GM18907 (cell line): Measurements from ENCODE around the gene GPAM.
A peak's percentile ranks its signal among the peaks of the same experiment; 100 is the strongest.
"Not testable (repeated sequence)": the region's sequence is repeated elsewhere in the genome, so short reads cannot be mapped to it uniquely, and the experiment has no call there.

Source experiments
- ATAC-seq: cut with Tn5 transposase; IDR thresholded peaks from one replicate; pipeline ENCODE4 v1.9.1; 2021; ENCODE audit warnings: mild to moderate bottlenecking, moderate library complexity; ENCODE audit not compliant: unreplicated experiment

Gene GPAM

DNA sequence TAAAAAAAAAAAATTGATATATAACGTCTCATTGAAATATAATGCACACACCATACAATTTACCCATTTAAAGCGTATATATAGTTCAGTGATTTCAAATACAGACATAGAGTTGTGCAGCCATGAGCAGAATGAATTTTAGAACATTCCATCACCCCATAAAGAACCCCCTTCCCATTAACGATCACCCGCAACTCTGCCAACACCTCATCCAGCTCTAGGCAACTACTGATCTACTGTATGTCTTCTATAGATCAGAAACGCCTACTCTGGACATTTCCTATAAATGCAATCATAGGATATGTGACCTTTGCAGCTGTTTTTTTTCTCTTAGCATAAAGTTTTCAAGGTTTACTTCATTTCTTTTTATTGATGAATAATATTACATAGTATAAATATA lies 33.4 kb upstream of the GPAM start:
- no peak for ATAC-seq

DNA sequence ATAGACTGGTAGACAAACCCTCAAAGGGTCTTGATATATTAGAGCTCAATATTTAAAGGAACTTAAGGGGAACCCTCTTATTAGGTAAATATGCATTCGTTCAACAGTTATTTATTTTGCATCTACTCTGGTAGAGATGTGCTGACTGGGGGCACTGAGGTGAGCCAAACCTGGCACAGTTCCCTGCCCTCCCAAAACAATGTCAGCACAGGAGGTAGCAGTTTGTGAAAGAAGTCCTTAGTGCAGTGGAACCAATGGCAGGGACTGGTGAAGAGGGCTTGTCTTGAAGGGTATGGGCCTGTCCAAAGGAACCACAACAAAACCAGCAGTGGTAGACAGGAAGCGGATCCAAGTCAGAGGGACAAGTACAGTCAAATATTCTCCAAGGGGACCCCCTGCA lies 32.6 kb upstream of the GPAM start:
- no peak for ATAC-seq

DNA sequence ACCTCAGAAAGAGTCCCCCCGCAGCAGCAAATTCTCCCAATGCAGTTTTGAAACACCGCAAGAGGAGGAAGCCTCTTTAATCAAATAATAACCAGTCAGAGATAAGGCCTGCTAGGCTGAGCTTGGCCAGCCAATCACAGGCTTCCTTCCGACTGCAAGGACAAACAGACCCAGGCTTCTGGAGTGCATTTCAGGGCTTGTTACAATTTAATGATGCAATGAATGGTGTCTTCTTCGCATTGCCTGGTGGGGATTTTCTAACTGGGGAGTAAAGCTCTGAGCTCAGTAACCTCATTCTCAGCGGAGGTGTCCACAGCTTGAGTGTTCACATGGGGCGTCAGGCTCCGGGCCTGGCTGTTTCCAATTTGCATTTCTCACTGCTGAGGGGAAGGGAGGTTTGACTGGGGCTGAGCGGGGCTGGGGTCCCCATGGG lies 31.8 kb upstream of the GPAM start:
- ATAC-seq = no peak

DNA sequence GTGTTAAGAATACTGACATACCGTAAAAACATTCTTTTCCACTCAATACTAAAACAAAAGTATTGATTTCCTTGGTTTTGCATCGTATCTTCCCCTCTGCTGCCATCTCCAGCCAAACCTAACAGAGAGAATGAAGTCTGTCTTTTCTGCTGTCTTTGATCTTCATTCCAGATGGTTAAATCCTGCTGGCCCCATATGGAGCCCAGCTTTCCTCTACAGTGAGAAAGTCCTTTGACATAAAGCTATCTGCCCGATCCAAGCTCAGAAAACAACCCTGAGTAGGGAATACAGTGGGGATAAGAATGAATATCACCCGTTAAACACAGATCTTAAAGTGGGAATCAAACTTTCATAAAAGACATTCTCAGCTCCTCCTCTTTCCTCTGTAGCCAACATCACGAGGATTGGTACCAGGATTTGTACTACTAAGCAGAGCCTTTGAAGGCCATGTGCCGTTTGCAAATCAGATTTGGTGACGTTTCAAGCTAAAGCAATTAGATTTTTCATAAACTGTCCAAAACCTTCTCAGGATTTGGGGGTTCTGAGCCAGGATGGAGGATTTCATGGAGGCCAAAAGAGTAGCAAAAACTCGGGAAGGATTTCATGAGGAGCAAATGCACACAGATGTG lies 30.8 kb upstream of the GPAM start:
- no peak for ATAC-seq

DNA sequence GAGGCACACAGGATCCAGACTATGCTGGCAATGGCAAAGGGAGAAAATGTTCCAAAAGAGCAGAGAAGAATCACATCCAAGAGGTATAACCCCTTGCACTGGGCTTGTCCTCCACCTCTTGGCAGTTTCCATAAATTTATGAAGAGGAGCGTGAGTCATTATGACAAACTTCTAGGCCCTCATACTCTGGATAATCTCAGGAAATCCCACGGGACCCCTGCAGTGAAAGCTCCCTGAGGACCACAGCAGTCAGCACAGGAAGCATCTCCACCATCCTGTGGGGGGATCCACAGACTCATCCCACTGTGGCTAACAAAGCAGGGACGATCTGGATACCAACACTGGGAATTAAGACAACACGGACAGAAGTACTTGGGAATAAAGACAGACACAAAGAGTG lies 30.3 kb upstream of the GPAM start:
- no peak for ATAC-seq

DNA sequence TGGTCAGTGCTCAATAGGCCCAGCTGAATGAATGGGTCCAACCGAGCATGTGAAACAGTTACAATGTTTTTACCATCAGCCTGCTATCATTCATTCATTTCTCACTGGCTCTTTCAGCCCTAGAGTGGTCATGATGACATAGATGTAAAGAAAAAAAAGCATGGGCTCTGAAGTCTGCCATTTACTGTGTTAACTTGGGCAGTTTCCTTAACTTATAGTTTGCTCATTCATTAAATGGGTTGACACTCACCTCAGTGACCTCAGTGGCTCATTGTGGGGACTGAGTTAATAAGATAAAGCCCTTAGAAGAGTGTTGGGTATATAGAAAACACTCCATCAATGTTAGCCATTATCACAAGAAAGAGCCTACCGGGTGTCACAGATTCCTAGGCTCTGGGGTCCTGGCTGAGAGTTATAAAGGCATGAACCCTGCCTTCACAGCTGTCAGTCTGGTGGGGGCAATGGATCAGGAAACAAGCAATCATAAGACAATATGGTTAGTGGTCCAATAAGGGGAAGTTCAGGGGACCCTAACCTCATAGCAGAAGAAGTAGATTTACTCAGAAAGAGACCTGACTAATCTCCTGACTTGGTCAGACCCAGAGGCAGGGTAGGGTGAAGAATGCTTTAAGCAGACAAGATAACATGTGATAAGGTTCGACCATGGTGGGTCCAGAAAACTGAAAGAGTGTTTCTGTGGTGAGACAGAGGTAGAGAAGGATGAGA lies 29.7 kb upstream of the GPAM start:
- ATAC-seq = peak; percentile 72

DNA sequence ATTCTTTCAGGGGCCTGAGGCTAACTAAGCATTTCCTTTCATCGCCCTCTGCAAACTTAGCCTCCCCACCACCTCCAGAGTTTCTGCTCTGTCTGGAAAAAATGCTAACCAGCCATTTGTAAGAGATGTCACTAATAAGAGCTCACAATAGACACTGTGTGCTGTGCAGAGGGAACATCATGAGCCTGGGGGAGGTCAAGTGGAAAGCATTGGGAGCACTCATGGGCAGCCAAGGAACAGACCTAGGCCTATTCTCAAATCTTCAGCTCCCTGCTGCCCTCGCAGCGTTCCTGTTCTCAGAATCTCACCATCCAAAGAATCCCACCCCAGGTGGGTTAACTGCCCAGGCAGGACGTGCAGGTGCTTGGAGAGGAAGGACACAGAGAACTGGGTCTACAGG lies 27.1 kb upstream of the GPAM start:
- ATAC-seq = no peak

DNA sequence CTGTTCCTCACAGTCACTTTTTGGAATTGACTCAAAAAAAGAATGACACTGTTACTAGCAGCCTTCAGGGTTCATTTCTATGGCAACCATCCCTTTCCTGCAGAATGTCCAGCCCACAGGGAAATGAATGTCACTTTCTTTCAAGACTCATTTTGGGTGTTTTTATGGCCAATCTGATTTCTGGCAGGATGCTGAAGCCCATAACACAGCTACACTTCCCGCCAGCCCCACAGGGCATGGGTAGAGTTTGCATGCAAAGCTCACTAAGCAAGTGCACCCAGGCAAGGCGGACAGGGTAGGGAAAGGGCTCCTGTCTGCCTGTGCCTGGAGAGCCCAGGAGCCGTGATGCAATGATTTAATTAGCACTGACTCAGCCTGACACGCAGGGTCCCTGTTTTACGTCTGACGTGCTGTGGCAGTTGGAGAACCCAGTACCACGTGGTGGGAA lies 26.1 kb upstream of the GPAM start:
- ATAC-seq = no peak

DNA sequence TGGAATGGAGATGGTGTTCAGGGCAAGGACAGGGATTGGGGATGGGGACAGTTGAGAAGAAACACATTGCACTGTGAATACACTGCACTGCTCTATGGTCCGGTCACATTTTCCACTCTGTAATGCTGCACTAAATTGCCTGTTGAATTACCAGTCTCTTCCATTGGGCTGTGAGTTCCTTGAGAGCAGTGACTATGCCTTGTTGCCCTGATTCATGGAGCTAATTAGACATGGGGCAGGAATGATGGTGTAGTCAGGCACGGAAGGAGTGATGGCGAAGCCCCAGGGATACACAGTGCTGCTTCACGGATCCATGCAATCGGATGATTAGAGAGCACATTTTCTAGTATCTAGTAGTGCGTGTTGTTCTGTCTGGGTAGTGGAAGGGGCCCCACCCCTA lies 25.4 kb upstream of the GPAM start:
- ATAC-seq = no peak

DNA sequence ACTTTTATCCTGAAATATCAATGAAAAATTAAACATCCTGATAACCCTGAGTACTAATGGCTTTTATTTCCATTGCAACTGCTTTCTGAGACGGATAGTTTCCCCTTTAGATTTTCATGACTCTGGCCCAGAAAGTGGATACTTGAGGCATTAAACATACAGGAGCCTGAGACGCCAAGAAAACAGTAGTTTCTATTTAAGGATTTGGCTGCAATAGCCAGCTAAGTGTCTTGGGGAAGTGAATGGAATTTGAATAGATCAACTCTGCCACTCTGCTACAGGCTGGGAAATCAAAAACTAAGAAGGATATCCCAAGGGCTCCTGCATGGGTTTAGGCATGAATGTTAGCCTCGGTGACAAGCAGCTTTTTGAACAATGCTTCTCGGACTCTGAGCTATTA lies 24.7 kb upstream of the GPAM start:
- ATAC-seq = no peak

DNA sequence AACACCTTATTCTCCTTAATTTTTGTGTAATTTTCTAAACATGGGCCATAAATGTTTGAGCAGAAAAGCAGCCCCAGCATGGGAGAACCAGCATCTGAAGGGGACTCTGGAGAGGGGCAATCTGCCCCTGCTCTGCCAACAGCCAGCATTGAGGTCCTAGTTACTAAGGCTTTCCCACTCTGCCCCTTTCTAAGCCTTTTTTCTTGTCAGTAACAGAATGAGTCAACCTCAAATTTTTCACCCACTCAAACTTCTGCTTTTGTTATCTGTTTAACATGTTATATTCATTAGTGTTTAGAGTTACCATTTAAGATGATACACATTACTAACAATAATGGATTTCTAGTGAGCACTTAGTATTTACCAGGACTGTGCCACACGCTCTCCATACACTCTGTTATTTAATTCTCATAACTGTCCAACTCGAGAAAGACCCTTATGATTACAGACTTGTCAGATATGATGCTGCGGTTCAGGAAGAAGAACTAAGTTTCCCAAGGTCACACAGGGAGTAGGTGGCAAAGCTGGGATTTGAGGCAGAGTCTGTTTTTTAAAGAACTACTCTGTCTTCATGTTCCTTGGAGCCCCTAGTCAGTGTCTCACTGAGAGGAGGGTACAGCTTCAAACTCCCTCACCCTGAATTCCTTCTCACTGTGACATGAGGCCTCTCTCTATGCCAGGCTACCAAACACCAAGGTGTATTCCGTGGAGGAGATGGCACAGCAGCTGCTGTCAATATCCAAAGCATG lies 19.9 kb upstream of the GPAM start:
- peak; percentile 78 for ATAC-seq

DNA sequence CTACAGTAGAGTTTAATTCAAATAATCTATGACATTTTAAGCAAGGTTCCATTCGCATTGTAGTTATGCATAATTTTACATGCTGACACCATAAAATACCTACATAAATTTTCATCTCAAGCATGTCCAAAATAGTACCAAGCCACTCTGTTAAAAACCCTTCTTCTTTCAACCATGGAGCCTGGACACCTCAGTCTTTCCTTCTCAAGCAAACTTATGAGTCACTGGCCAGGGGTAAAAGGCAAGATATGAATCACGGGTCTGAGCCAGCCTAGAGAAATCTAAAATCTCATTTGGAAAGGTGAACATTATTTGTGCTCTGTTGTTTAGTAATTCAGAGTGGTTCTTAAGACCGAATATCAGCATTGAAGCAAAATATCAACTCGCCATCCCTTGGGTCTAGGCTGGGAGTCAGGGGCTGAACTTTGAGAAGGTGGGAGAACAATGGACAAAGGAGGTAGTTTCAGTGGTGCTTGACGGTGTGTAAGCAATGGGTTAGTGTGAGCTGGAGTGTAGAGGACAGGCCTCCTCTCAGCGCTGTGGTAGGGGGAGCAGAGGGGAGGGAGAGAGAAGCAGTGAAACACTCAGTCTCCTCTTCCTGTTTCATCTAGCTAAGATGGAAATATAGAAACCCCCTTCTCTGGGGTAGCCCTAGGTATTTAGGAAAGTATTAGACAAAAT lies 19.1 kb upstream of the GPAM start:
- peak; percentile 90 for ATAC-seq

DNA sequence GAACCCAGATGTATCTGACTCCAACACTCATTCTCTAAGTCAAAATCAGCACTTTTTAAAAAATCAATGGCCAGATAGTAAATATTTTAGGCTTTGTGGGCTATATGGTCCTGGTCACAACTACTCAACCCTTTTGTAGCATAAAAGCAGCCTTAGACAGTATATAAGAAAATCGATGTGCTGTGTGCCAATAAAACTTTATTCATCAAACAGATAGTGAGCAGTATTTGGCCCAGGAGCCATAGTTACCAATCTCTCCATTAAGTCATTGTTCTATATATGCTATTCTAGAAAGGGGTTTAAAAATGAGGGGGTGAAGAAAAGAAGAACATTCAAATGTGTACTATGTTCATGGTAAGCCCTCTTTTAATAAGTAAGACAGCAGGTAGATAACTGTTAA lies 18.5 kb upstream of the GPAM start:
- ATAC-seq = no peak

DNA sequence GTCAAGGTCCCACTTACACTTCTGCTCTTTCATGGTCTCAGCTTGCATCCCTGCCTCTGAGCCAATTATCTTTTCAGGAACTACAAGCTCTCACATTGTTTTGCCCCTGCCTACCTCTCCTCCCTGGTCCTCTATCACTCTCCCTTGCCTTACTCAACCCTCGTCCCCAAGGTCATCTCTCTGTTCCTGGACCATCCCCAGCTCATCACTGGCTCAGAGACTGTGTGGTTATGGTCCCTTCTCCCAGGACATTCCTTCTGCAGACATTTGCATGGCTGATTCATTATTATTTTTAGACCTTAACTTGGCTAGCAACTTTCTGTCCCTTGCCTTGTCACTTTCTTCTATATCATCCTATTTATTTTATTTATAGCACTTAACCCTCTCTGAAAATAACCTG lies 17.8 kb upstream of the GPAM start:
- no peak for ATAC-seq

DNA sequence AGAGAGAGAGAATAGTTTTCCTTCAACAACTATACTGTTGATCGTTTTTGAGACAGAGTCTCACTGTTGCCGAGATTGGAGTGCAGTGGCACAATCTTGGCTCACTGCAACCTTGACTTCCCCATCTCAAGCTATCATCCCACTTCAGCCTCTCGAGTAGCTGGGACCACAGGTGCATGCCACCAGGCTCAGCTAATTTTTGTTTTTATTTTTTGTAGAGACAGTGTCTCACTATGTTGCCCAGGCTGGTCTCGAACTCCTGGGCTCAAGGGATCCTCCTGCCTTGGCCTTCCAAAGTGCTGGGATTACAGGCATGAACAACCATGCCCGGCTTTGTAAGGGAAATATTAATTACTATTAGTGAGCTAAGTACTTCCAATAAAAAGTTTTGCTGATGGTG lies 16.7 kb upstream of the GPAM start:
- ATAC-seq = not testable (repeated sequence)

DNA sequence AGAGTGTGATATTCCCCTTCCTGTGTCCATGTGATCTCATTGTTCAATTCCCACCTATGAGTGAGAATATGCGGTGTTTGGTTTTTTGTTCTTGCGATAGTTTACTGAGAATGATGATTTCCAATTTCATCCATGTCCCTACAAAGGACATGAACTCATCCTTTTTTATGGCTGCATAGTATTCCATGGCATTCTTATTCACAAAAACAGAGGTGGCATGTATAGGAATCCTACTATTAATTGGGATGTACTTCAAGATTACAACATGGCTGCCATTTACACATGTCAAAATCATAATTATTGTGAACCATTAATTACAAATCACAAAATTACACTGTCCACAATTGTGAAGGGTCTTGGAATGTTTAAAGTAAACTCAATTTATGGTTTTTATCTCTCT lies 14.1 kb upstream of the GPAM start:
- not testable (repeated sequence) for ATAC-seq

DNA sequence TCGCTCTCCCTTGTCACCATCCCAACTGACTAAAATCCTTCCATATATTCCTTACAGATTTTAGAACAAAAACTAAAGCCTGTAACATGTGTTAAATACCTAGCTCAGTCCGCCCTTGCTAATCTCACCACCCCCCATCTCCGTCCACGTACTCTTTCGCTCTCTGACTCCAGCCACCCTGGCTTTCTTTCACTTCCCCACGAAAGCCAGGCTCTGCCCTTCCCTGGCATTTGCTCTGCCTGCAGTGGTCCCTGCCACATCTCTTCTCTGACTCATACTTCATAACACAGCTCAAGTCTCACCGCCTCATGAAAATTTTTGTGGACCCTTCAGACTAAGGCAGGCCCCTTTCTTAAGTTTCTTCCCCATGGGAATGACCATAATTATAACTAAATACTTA lies 11.7 kb upstream of the GPAM start:
- no peak for ATAC-seq

DNA sequence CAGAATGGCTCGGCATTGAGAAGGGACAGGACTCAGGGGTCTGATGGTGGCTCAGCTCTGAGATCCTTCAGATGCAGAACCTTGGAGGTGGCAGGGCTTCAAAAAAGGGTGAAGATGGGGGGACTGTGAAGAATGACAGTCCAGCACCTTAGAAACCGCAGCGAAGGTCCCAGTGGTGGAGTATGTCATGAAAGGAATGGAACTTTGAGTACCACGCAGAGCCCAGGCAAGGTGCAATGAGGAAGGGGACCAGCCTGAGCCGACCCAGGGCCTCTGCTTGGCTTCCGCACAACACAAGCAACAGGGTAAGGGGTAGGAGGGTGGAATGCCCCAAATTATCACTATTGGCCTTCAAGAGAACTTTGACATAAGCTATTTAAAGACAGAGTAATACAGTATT lies 8.2 kb upstream of the GPAM start:
- ATAC-seq = no peak

DNA sequence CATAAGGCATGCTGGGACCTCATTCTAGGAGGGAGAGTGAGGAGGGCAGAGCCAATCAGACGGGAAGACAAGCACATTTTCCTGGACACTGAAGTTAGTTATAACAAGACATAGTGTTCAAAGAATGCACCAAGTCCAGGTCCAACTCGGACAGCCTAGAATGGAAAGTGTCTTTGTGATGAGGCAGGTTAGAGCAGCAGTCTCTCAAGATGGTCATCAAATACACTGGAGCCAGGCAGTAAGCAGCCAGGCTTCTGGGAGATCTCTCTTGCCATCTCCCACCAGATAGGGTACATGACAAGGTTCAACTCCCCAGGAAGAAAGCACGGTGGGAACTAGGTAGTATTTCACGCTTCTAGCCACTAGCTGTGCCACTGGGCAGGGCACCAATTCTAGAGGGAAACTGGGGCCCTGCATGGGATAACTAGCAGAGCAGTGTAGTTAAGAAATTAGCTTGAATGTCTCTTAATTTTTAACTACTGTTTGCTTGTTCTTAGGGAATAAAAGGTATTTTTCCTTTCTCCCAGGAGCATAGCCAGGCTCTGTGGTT lies 7.6 kb upstream of the GPAM start:
- no peak for ATAC-seq

DNA sequence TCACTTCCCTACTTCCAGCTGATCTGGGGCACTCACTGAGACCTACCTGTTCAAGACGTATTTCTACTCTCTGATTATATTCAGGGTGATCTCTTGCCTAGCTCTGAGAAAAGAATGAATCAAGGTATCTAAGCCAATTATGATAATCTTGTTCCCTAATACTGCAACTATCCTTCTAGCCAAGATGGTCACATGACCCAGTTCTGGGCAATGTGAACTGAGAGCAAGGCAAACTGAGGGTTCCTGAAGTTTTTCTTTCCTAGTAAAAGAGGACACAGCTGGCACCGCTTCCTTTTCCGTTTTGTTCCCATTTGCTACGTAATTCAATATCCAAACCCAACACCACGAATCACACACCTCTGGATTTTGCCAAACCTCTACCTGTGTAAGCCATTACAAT lies 5.9 kb upstream of the GPAM start:
- ATAC-seq = no peak

DNA sequence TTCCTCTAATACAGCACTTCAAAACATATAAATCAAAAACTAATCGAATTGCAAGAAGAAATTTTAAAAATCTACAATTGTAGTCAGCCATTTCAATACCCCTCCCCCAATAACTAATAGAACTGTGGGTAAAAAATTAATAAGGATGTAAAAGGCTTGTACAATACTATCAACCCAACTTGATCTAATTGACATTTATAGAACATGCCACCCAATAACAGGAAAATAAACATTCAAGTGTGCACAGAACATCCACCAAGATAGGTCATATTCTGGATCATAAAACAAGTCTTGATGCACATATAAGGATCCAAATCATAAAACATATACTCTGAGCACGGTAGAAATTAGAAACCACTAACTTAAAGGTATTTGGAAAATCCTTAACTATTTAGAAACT lies 4.0 kb upstream of the GPAM start:
- ATAC-seq = no peak
